RWPE2 (cell line): Measurements from ENCODE around the gene DNALI1.
"Not testable (repeated sequence)": the region's sequence is repeated elsewhere in the genome, so short reads cannot be mapped to it uniquely, and the experiment has no call there.

ENCODE experiments used
- ATAC-seq: fragments of 200-7000 bp; cut with Tn5 transposase; 3 replicates; pipeline ENCODE4 v1.9.1; 2021; ENCODE audit warnings: low read depth
- DNase-seq: peaks from one replicate; pipeline ENCODE4 v3.0.0-alpha.2; 2020; ENCODE audit warnings: low spot score
- H3K27ac ChIP-seq: fragments of 450-650 bp; 2 replicates; pipeline ENCODE4 v1.5.1; 2017; ENCODE audit warnings: mild to moderate bottlenecking; ENCODE audit not compliant: poor library complexity, severe bottlenecking
- H3K27me3 ChIP-seq: fragments of 250-450 bp; sonication (Bioruptor Pico); 2 replicates; pipeline ENCODE4 v1.5.1; 2021; ENCODE audit warnings: mild to moderate bottlenecking, moderate library complexity; ENCODE audit not compliant: insufficient read depth, poor library complexity, severe bottlenecking
- H3K36me3 ChIP-seq: fragments of 250-450 bp; sonication (Bioruptor Pico); 2 replicates; pipeline ENCODE4 v1.5.1; 2020; ENCODE audit warnings: low read depth, mild to moderate bottlenecking, moderate library complexity
- H3K4me1 ChIP-seq: fragments of 250-450 bp; sonication (Bioruptor Pico); 2 replicates; pipeline ENCODE4 v1.5.1; 2021; ENCODE audit warnings: mild to moderate bottlenecking, moderate library complexity; ENCODE audit not compliant: insufficient read depth, poor library complexity, severe bottlenecking
- H3K4me3 ChIP-seq: fragments of 250-450 bp; sonication (Bioruptor Pico); 2 replicates; pipeline ENCODE4 v1.5.1; 2021; ENCODE audit warnings: mild to moderate bottlenecking, moderate library complexity; ENCODE audit not compliant: severe bottlenecking
- H3K9me3 ChIP-seq: fragments of 250-450 bp; sonication (Bioruptor Pico); 2 replicates; pipeline ENCODE4 v1.5.1; 2021; ENCODE audit warnings: mild to moderate bottlenecking, moderate library complexity; ENCODE audit not compliant: severe bottlenecking
- CTCF ChIP-seq: fragments of 450-650 bp; IDR thresholded peaks from one replicate; pipeline ENCODE4 v1.5.1; 2017; ENCODE audit warnings: mild to moderate bottlenecking, moderate library complexity; ENCODE audit not compliant: poor library complexity, severe bottlenecking

The DNALI1 gene

GRCh38 chr1:37574834-37575480 is 18.2 kb downstream of the DNALI1 start:
- peaks cover 90% of the 10 kb centered on the region for H3K36me3 ChIP-seq
- ATAC-seq, result no peak
- no peaks in the 10 kb centered on the region for H3K9me3 ChIP-seq
- no peak overlapping the region for H3K4me3 ChIP-seq
- no peak for TF ChIP-seq CTCF
- no peak for DNase-seq
- peak overlapping the region; percentile 71 for H3K27ac ChIP-seq
- no peaks in the 10 kb centered on the region for H3K27me3 ChIP-seq
- peaks cover 22% of the 10 kb centered on the region for H3K4me1 ChIP-seq

GRCh38 chr1:37575692-37576091 is 19.0 kb downstream of the DNALI1 start:
- TF ChIP-seq CTCF, result no peak
- peak overlapping the region; percentile 71 for H3K27ac ChIP-seq
- H3K27me3 ChIP-seq, result no peaks in the 10 kb centered on the region
- H3K4me3 ChIP-seq, result no peak overlapping the region
- DNase-seq (no peak), ATAC-seq (no peak)
- peaks cover 89% of the 10 kb centered on the region for H3K36me3 ChIP-seq
- peaks cover 22% of the 10 kb centered on the region for H3K4me1 ChIP-seq
- no peaks in the 10 kb centered on the region for H3K9me3 ChIP-seq

GRCh38 chr1:37584544-37584943 is 27.8 kb downstream of the DNALI1 start:
- peaks cover 91% of the 10 kb centered on the region for H3K36me3 ChIP-seq
- H3K27me3 ChIP-seq, ATAC-seq, H3K4me1 ChIP-seq, DNase-seq, H3K27ac ChIP-seq, H3K4me3 ChIP-seq, H3K9me3 ChIP-seq: not testable (repeated sequence)

- ATAC-seq (no peak), DNase-seq (no peak)
- Histone ChIP-seq H3K9me3 (no peaks in the 10 kb centered on the region), H3K27ac (no peak overlapping the region), H3K4me1 (peaks cover under 1% of the 10 kb centered on the region), H3K27me3 (no peaks in the 10 kb centered on the region), H3K36me3 (peaks cover 94% of the 10 kb centered on the region), H3K4me3 (no peak overlapping the region)
- TF ChIP-seq CTCF, result no peak
Measured at GRCh38 chr1:37588939-37589338, 32.2 kb downstream of the DNALI1 start.

- Histone ChIP-seq H3K9me3 (no peaks in the 10 kb centered on the region), H3K4me3 (no peak overlapping the region), H3K27me3 (no peaks in the 10 kb centered on the region), H3K4me1 (peaks cover 11% of the 10 kb centered on the region), H3K36me3 (peaks cover 57% of the 10 kb centered on the region), H3K27ac (no peak overlapping the region)
- DNase-seq (no peak), ATAC-seq (no peak)
- TF ChIP-seq CTCF, result no peak
Measured at GRCh38 chr1:37593726-37594125, 37.0 kb downstream of the DNALI1 start.
